ENCODE measurements around the gene IL6R.

- TF ChIP-seq EZH2phosphoT487 (IDR thresholded peaks at IDR 0.05; ENCODE audit: low read length) (no peak), CTCF (IDR thresholded peaks at IDR 0.05; ENCODE audit: low read length) (no peak)
Observed at GRCh38 chr1:154469844-154470560, 64.9 kb downstream of the IL6R start.

All from MM.1S (cell line).